GM20431 (cell line): ENCODE results near the gene NATD1.

Experiments used
- in situ Hi-C: fragments of 300-500 bp; cut with MseI, MboI; formaldehyde crosslinking; loops from one replicate; pipeline ENCODE4 v1.15.0; 2020; ENCODE audit warnings: low sequenced_read_pairs; ENCODE audit not compliant: unreplicated experiment

Gene NATD1

GRCh38 chr17:21250854-21251253 lies 2.4 kb downstream of the NATD1 start:
- in situ Hi-C loops: no loop called here

DNA sequence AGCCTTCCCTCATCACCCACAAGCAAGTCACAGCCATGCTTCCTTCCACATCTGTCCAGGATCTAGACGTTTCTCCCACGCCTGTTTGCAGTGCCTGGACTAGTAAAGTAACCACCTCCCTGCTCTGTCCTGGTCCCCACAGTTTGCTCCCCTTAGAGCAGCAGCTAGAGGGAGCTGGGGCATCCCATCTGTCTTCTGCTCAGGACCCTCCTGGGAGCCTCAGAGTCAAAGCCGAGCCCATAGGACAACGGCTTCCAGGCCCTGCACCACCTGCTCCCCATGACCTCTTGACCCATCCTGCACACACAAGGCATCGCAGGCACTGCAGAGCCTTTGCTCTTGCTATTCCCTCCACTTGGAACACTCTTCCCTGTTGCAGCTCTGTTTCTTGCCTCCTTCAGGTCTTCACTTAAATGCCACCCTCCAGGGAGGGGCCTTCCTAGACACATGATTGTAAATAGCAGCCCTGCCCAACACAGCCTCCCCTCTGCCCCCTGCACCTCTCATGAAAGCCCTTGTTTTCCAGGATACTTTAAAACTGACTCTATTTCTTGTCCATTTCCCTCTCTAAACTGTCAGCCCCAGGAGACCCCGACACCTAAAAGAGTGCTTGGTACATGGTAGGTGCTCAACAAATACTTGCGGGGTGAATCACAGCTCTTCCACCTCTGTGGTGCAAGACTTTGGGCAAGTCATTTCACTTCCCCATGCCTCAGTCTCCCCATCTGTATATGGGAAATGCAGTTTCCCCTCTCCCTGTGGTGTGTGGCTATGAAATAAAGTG lies 3.1 kb downstream of the NATD1 start:
- in situ Hi-C loops: no loop called here

DNA sequence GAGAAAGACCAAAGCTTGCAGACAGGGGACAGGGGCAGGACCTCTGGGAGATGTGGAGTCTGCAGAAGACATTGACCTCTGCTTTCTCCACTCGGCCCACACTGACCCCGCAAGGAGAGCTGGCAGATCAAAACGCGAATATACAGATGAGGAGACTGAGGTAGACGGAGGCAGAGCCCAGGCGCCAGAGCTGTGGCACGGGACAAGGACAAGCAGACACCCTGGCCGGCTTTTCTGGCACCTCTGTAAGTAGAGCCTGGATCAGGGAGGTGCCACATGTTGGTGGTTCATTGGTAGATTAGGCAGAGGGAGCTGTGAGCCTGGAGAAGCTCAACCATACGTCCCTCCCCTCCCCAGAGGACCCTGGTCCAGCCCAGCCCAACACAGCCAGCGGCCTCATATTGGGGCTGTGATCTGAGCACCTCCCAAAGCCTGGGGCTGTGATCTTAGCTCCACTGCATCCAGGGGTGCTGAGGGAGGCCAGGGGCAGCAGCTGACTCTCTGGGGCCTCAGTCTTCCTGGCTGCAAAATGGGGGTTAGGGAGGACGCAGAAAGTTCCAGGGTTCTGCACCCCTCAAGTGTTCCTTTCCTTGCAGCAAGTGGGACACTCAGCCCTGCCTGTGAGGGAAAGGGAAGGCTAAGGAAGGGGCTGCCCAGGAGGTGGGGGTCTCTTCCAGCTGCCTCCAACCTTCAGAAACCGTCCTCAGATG lies 4.0 kb downstream of the NATD1 start:
- in situ Hi-C loops: no loop called here

- in situ Hi-C loops: no loop called here
Observed at GRCh38 chr17:21248500-21248899, 4.7 kb downstream of the NATD1 start.

GRCh38 chr17:21247552-21248258 lies 5.5 kb downstream of the NATD1 start:
- in situ Hi-C loops: no loop called here

GRCh38 chr17:21246698-21247097 lies 6.5 kb downstream of the NATD1 start:
- in situ Hi-C loops: no loop called here

GRCh38 chr17:21245639-21246084 lies 7.5 kb downstream of the NATD1 start:
- in situ Hi-C loops: no loop called here

DNA sequence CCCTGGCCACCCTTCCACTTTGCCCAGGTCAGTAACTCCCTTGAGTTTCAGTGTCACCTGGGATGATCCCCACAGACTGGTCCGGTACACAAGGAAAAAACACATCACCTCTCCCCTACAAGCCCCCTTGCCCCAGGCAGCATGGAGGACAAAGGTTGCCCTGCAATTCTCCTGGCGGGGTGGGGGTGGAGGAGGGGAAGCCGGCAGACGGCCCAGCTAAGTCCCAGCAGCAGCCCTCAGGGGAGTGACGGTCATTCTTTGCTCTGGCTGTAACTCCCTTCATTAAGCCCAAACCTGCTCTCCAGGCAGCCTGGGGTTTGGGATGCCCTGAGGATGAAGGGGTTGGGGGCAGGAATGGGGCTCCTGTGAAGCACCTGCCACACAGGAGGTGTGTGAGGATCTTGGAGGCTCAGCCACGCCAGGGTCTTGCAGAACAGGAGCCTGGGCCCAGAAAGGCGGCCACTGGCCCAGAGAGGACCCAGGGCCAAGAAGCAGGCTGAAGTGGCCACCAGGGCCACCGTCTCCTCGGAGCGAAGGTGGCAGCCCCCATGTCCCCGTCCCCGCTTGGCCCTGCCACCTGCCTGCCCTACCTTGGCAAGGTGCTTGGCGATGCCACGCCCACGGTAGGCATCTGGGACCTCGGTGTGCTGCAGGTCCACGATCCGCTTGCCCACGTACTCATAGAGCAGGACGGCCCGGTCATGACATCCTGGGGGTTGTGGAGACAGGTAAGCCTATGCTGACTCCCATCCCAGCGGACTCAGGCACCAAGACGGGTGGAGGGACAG lies 9.5 kb downstream of the NATD1 start:
- in situ Hi-C loops: no loop called here

GRCh38 chr17:21242780-21243515 lies 10.3 kb downstream of the NATD1 start:
- in situ Hi-C loops: no loop called here

DNA sequence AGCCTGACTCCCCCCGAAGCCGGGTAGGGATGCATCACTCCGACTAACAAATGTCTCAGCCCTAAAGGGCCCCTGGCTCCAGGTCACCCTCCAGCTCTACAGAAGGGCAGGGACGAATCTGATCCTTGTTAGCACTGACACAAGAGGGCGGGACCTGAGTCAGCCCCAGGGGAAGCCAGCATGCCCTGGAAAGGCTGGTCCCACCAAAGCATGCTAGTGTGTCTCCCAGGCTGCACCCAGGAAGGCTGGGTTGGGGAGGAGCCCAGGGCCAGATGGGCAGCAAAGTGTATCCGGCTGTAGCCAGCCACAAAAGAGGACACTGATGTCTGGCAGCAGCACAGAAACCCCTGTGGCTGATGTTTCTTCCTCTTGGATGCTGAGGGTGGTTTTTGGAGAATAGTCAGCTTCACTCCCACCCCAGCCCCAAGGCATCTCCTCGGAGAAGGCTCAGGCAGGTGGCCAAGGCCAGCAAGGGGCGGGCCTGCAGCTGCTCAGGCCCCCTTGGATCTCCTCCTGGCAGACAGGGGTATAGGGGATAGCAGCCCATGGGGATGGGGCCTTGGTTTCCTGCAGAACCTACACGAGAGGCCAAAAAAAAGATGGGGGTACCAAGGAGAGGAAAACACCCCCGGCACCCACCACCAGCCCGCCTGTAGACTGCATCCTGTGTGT lies 11.0 kb downstream of the NATD1 start:
- in situ Hi-C loops: no loop called here

DNA sequence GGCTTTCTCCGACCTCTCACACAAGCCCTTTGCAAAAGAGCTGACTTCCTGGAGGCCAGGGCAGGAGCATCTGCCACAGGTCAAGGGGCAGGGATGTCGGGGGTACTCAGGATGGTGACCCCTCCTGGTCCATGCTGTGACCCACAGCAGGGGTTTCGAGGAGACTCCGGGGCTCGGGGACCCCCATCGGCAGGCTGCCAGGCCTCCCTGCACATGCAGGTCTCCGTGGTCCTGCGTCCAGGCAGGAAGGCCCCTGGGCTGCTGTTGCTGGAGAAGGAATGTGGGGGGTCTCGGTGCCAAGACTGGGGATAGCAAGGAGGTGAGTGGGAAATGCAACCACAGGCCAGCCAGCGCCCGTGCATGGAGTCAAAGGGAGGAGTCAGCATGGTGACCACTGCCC lies 11.6 kb downstream of the NATD1 start:
- in situ Hi-C loops: no loop called here

DNA sequence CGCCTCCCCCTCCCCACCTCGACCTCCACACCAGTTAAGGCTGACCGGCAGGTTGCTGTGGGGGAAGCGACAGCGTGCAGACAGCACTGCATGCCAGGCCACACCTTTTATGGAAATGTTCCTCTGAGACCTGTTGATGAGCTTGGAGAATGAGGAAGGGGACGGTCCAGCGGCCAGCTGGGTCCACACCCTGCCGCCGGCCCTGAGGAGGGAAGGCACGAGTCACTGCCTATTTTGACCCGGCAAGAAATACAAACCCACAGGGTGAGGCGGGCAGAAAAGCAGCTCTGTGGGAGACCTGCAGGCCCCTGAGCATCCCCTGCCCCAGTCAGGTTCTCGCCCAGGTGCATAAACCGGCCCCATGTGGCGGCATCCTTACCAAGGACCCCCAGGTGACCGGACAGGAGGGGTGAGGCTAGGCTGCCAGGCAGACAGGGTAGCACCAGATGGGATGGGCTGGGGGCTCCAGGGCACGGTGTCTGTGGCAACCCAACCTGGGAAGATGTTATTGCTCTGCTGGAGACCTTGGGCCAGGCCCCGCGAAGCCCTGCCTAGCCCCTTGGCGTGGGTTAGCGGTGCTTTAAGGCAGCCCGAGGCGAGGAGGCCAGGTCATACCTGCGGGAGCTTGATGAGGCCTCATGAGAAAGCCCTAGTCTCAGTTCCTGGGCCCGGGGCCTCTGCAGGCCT lies 12.7 kb downstream of the NATD1 start:
- in situ Hi-C loops: no loop called here

DNA sequence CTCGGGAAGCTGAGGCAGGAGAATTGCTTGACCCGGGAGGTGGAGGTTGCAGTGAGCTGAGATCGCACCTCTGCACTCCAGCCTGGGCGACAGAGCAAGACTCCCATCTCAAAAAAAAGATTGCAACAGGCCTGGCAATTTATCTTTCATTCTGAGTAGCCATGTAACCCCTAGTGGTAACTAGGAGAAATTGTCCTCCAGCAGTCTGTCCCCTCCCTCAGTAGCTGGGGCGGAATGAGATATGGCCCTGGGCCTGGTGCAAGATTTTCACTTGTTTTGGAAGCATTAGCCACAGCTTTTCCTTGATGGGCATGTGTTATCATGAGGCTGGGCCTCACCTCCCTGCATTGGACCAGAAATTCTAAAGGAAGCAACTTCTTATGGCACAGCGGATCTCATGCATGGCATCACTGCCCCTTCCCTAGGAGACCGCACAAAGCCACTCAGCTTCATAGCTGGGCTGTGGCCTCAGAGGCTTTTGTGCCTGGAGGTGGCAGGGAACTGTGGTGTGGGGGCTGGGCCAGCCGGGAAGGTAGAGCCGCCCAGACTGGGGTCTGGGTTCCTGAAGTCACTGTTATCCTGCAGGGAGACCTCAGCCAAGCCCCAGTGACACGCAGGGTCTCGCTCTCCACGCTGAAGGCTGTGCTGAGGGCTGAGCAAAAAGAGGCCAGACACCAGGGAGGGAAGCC lies 13.4 kb downstream of the NATD1 start:
- in situ Hi-C loops: no loop called here

DNA sequence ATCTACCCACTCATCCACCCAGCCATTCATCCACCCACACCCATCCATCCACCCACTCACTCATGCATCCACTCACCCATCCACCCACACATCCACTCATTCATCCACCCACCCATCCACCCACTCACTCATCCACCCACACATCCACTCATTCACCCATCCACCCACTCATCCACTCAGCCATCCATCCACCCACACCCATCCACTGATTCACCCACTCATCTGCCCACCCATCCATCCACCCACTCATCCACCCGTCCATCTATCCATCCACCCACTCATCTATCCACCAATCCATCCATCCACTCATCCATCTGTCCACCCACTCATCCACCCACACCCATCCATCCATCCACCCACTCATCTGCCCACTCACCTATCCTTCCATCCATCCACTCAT lies 17.3 kb downstream of the NATD1 start:
- in situ Hi-C loops: no loop called here

DNA sequence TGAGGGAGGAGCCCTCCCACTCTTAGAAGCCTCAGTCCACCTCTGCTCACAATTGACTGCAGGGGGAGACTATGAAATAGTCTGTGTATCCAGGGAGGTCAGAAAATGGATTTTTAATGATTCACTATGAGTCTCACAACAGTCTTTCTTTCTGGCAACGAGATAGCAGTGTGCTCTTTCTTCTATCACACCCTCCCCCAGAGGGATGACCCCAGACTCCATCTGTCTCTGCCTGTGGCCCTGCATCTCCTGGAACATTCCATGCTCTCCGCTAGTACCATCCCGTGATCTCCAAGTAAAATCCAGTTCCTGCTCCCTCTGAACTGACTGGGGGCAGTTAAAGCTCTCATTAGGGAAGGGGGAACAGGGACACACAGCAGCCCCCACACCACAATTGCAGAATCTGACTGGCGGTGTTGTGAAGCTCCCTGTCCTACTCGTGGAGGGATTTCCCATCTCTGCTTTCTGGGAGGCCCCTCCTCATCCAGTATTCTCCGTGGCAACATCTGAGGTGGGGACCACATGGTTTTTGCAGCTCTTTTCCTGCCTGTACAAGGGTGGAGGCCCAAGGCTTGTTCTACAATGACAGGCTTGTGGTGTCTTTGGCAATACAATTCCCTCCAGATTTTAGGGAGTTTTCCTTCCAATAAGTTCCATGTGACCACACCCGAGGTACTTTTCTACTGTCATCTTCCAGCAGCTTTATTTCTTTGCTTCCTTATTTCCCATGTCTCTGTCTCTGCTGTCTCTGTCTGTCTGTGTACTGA lies 19.4 kb downstream of the NATD1 start:
- in situ Hi-C loops: no loop called here

DNA sequence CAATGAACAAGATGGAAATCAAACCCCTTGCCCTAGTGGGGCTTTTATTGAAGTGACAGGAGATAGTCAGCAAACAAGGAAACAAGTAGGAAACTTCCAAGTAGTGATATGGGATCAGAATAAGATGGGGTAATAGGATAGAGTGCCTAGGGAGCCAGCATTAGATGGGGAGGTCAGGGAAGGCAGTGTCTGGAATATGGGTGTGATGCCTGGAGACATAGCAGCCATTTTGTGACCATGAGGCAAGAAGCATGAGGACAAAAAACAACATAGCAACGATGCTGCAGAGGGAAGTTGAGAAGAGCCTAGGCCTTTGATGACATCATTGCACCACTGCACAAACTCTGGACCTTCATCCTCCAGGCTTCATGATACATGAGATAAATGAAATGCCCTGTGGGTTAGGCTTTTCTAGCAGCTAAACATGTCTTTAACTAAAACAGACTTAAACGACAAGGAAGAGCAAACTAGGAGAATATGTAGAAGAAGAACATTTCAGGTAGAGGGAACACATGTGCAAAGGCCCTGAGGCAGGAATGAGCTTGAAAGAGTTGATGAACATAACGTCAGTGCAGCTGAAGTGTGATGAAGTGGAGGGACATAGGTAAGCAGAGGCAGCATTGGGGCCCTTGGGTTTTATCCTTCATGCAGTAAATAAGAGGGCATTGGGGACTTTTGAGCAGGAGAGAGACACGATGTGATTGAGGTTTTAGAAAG lies 21.0 kb downstream of the NATD1 start:
- in situ Hi-C loops: no loop called here

DNA sequence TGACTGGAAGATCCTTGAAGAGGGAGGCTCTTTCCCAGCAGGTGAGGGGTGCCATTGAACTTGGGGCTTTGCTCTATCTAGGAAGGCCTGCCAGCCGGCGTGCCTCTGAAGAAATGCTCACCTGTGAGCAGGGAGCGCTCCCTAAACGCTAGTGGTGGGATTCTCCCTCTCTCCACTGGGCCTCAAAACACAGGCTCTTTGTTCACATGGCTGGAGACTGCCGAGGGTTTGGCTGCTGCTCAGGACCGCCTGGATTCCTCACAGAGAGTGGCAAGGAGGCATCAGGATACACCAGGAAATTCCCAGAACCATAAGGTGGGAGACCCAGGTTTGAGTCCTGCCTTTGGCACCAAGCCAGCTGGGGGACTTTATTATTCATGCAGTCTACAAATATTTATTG lies 21.7 kb downstream of the NATD1 start:
- in situ Hi-C loops: no loop called here
